Right lung (tissue), 10 donors: ENCODE measurements around the gene USP17L10. TPM values are rescaled to one million over a fixed set of nuclear protein-coding genes. Genes with fewer than 3 reads are reported as not detected.
"Not testable (repeated sequence)": the region's sequence is repeated elsewhere in the genome, so short reads cannot be mapped to it uniquely, and the experiment has no call there.

ENCODE experiments used
- DNase-seq, 2 donors: peaks; one replicate each; pipeline ENCODE4 v3.0.0-alpha.2; 2013
- long read RNA-seq, 8 donors: transcript quantifications; one replicate each; lab custom pipeline, GENCODE V29; 2026
- polyA plus RNA-seq, 5 donors: library from polyadenylated mRNA; unstranded; fragments of 120-200 nt; gene quantifications; one replicate each; pipeline versions ENCODE4 v1.2.1 to v1.2.3, GENCODE V29; 2013; ENCODE audit warnings: inconsistent platforms in 1 of 5, low replicate concordance in 1 of 5; ENCODE audit not compliant: insufficient read length in 5 of 5, insufficient read depth in 1 of 5

The USP17L10 gene, protein sequence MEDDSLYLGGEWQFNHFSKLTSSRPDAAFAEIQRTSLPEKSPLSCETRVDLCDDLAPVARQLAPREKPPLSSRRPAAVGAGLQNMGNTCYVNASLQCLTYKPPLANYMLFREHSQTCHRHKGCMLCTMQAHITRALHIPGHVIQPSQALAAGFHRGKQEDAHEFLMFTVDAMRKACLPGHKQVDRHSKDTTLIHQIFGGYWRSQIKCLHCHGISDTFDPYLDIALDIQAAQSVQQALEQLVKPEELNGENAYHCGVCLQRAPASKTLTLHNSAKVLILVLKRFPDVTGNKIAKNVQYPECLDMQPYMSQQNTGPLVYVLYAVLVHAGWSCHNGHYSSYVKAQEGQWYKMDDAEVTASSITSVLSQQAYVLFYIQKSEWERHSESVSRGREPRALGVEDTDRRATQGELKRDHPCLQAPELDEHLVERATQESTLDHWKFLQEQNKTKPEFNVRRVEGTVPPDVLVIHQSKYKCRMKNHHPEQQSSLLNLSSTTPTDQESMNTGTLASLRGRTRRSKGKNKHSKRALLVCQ
- polyA plus RNA-seq: not detected
- long read RNA-seq, donor 1: 0 reads
- long read RNA-seq, donor 2: 0 reads
- long read RNA-seq, donor 3: 0 reads
- long read RNA-seq, donor 4: 0 reads
- long read RNA-seq, donor 5: 0 reads
- long read RNA-seq, donor 6: 0 reads
- long read RNA-seq, donor 7: 0 reads
- long read RNA-seq, donor 8: 0 reads

DNA sequence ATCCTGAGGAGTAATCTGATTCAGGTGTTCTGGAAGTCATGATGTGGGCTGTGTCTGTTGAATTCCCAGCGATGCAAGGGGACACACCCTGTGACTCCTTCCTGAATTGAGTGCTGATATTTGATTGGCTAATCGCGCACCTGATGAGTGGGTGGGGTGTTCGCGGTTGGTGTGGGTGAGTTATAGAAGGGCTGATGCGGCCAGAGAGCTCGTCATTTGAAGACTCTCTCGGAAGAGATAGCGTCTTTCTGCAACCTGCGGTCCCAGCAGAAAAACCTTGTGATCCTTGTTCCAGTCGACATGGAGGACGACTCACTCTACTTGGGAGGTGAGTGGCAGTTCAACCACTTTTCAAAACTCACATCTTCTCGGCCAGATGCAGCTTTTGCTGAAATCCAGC is at the start of gene USP17L10:
Gene USP17L10 (plus strand): TSS at position 301 of the 400 bp plus-strand sequence. CDS start 0 bp downstream, at position 301.
- DNase-seq: not testable (repeated sequence)

DNA sequence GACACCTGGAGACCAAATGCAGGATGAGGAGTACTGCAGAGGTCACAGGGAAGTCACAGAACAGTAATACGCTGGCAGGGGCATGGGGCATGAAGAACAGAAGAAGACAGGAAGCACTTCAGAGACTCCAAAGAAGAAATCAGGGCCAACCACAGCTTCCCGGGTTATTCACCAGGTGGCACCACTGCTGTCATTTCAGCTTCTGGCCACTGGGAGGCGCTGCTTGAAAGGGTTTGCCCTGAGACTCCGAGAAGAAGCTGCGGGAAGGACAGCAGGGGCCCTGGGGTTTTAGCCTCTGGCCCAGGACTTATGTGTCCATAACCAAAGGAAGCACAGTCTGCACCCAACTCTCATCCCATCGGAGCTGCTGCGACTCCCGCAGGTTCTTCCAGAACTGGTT is 44.5 kb upstream of the USP17L10 start:
- not testable (repeated sequence) for DNase-seq

DNA sequence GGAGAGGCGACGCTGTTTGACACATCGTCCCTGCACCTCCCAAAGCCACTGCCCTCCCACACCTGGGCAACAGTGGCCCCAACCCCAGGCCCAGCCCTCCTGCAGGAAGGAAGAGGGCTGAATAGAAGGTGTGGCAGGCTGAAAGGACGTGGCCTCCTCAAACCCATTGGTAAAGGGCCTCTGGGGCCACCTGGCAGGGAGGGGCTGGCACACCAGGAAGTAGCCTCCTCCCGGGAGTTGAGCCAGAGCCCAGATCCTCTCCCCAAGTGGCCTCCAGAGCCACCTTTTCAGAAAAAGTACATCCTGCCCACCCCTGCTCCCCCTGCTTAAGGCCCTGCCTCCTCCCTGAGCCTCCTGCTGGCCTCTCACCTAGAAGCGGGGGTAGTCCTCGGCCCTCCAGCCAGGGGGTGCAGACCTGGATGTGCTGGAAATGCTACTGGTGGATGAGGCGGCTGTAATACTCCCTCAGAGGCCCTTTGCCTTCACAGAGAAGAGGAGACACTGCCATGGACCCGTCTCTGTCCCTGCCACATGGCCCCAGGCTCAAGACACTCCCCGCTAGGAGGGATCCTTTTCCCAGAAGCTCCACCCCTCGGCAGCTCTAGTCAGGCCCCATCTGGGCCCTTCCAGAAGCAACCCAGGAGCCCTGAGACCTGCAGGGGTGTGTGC is 40.5 kb upstream of the USP17L10 start, which contains the start of gene FAM90A26:
Gene FAM90A26 (plus strand): TSS at position 619 of the 669 bp plus-strand sequence. CDS start 2,764 bp downstream, outside the sequence.
- DNase-seq: not testable (repeated sequence)

DNA sequence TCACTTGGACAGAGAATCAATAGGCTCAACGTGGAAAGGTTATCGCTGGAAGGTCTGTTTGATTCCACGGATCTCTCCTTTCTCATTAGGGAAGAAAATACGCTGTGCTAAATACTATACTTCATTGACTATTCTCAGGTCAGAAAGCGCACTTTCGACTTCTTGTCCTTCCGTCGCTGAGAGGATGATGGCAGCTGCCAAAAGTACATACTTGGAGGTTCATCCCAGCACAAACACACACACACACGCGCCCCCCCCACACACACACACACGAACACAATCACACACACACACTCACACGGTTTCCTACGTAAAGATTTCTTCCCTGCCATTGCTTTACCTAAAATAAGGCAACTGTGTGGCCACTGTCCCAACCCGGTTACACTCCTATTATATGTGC is 4.2 kb downstream of the USP17L10 start:
- not testable (repeated sequence) for DNase-seq

DNA sequence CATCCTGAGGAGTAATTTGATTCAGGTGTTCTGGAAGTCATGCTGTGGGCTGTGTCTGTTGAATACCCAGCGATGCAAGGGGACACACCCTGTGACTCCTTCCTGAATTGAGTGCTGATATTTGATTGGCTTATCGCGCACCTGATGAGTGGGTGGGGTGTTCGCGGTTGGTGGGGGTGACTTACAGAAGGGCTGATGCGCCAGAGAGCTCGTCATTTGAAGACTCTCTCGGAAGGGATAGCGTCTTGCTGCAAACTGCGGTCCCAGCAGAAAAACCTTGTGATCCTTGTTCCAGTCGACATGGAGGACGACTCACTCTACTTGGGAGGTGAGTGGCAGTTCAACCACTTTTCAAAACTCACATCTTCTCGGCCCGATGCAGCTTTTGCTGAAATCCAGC is 4.6 kb downstream of the USP17L10 start, which contains the start of gene USP17L11:
Gene USP17L11 (plus strand): TSS at position 301 of the 400 bp plus-strand sequence. CDS start 0 bp downstream, at position 301.
- not testable (repeated sequence) for DNase-seq

DNA sequence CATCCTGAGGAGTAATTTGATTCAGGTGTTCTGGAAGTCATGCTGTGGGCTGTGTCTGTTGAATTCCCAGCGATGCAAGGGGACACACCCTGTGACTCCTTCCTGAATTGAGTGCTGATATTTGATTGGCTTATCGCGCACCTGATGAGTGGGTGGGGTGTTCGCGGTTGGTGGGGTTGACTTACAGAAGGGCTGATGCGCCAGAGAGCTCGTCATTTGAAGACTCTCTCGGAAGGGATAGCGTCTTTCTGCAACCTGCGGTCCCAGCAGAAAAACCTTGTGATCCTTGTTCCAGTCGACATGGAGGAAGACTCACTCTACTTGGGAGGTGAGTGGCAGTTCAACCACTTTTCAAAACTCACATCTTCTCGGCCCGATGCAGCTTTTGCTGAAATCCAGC is 9.4 kb downstream of the USP17L10 start, which contains the start of gene USP17L12:
Gene USP17L12 (plus strand): TSS at position 301 of the 400 bp plus-strand sequence. CDS start 0 bp downstream, at position 301.
- not testable (repeated sequence) for DNase-seq

DNA sequence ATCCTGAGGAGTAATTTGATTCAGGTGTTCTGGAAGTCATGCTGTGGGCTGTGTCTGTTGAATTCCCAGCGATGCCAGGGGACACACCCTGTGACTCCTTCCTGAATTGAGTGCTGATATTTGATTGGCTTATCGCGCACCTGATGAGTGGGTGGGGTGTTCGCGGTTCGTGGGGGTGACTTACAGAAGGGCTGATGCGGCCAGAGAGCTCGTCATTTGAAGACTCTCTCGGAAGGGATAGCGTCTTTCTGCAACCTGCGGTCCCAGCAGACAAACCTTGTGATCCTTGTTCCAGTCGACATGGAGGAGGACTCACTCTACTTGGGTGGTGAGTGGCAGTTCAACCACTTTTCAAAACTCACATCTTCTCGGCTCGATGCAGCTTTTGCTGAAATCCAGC is 14.1 kb downstream of the USP17L10 start, which contains the start of gene USP17L13:
Gene USP17L13 (plus strand): TSS at position 301 of the 400 bp plus-strand sequence. CDS start 0 bp downstream, at position 301.
- DNase-seq: not testable (repeated sequence)

DNA sequence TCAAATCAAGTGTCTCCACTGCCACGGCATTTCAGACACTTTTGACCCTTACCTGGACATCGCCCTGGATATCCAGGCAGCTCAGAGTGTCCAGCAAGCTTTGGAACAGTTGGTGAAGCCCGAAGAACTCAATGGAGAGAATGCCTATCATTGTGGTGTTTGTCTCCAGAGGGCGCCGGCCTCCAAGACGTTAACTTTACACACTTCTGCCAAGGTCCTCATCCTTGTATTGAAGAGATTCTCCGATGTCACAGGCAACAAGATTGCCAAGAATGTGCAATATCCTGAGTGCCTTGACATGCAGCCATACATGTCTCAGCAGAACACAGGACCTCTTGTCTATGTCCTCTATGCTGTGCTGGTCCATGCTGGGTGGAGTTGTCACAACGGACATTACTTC is 19.8 kb downstream of the USP17L10 start:
- DNase-seq: not testable (repeated sequence)

DNA sequence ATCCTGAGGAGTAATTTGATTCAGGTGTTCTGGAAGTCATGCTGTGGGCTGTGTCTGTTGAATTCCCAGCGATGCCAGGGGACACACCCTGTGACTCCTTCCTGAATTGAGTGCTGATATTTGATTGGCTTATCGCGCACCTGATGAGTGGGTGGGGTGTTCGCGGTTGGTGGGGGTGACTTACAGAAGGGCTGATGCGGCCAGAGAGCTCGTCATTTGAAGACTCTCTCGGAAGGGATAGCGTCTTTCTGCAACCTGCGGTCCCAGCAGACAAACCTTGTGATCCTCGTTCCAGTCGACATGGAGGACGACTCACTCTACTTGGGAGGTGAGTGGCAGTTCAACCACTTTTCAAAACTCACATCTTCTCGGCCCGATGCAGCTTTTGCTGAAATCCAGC is 23.6 kb downstream of the USP17L10 start, which contains the start of gene USP17L15:
Gene USP17L15 (plus strand): TSS at position 301 of the 400 bp plus-strand sequence. CDS start 0 bp downstream, at position 301.
- DNase-seq: not testable (repeated sequence)

DNA sequence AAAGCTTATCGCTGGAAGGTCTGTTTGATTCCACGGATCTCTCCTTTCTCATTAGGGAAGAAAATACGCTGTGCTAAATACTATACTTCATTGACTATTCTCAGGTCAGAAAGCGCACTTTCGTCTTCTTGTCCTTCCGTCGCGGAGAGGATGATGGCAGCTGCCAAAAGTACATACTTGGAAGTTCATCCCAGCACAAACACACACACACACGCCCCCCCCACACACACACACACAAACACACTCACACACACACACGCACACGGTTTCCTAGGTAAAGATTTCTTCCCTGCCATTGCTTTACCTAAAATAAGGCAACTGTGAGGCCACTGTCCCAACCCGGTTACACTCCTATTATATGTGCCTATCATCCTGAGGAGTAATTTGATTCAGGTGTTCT is 28.0 kb downstream of the USP17L10 start:
- not testable (repeated sequence) for DNase-seq

DNA sequence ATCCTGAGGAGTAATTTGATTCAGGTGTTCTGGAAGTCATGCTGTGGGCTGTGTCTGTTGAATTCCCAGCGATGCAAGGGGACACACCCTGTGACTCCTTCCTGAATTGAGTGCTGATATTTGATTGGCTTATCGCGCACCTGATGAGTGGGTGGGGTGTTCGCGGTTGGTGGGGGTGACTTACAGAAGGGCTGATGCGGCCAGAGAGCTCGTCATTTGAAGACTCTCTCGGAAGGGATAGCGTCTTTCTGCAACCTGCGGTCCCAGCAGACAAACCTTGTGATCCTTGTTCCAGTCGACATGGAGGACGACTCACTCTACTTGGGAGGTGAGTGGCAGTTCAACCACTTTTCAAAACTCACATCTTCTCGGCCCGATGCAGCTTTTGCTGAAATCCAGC is 33.1 kb downstream of the USP17L10 start, which contains the start of gene USP17L17:
Gene USP17L17 (plus strand): TSS at position 301 of the 400 bp plus-strand sequence. CDS start 0 bp downstream, at position 301.
- not testable (repeated sequence) for DNase-seq

DNA sequence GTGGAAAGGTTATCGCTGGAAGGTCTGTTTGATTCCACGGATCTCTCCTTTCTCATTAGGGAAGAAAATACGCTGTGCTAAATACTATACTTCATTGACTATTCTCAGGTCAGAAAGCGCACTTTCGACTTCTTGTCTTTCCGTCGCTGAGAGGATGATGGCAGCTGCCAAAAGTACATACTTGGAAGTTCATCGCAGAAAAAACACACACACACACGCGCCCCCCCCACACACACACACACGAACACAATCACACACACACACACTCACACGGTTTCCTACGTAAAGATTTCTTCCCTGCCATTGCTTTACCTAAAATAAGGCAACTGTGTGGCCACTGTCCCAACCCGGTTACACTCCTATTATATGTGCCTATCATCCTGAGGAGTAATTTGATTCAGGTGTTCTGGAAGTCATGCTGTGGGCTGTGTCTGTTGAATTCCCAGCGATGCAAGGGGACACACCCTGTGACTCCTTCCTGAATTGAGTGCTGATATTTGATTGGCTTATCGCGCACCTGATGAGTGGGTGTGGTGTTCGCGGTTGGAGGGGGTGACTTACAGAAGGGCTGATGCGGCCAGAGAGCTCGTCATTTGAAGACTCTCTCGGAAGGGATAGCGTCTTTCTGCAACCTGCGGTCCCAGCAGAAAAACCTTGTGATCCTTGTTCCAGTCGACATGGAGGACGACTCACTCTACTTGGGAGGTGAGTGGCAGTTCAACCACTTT is 37.7 kb downstream of the USP17L10 start, which contains the start of gene USP17L18:
Gene USP17L18 (plus strand): TSS at position 678 of the 728 bp plus-strand sequence. CDS start 0 bp downstream, at position 678.
- not testable (repeated sequence) for DNase-seq

DNA sequence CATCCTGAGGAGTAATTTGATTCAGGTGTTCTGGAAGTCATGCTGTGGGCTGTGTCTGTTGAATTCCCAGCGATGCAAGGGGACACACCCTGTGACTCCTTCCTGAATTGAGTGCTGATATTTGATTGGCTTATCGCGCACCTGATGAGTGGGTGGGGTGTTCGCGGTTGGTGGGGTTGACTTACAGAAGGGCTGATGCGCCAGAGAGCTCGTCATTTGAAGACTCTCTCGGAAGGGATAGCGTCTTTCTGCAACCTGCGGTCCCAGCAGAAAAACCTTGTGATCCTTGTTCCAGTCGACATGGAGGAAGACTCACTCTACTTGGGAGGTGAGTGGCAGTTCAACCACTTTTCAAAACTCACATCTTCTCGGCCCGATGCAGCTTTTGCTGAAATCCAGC is 42.6 kb downstream of the USP17L10 start, which contains the start of gene USP17L19:
Gene USP17L19 (plus strand): TSS at position 301 of the 400 bp plus-strand sequence. CDS start 0 bp downstream, at position 301.
- DNase-seq: not testable (repeated sequence)

DNA sequence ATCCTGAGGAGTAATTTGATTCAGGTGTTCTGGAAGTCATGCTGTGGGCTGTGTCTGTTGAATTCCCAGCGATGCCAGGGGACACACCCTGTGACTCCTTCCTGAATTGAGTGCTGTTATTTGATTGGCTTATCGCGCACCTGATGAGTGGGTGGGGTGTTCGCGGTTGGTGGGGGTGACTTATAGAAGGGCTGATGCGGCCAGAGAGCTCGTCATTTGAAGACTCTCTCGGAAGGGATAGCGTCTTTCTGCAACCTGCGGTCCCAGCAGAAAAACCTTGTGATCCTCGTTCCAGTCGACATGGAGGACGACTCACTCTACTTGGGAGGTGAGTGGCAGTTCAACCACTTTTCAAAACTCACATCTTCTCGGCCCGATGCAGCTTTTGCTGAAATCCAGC is 47.4 kb downstream of the USP17L10 start, which contains the start of gene USP17L20:
Gene USP17L20 (plus strand): TSS at position 301 of the 400 bp plus-strand sequence. CDS start 0 bp downstream, at position 301.
- DNase-seq: not testable (repeated sequence)

Other genes with a start within 250 kb of the USP17L10 start
- gene FAM90A26, start 40.2 kb upstream of the USP17L10 start, polyA plus RNA-seq: under 1 TPM in 3 of 5 donors, not detected in 2; 0.05 to 0.10 (median 0.08) TPM
- gene USP17L11, start 4.7 kb downstream of the USP17L10 start, polyA plus RNA-seq: not detected
- gene USP17L12, start 9.5 kb downstream of the USP17L10 start, polyA plus RNA-seq: not detected
- not detected for gene USP17L13, start 14.2 kb downstream of the USP17L10 start, polyA plus RNA-seq
- not detected for gene USP17L15, start 23.7 kb downstream of the USP17L10 start, polyA plus RNA-seq
- gene USP17L17, start 33.2 kb downstream of the USP17L10 start, polyA plus RNA-seq: not detected
- not detected for gene USP17L18, start 38.0 kb downstream of the USP17L10 start, polyA plus RNA-seq
- gene USP17L19, start 42.7 kb downstream of the USP17L10 start, polyA plus RNA-seq: not detected
- not detected for gene USP17L20, start 47.5 kb downstream of the USP17L10 start, polyA plus RNA-seq
- gene USP17L21, start 52.2 kb downstream of the USP17L10 start, polyA plus RNA-seq: not detected
- not detected for gene USP17L22, start 57.0 kb downstream of the USP17L10 start, polyA plus RNA-seq
- not detected for gene USP17L24, start 114.5 kb downstream of the USP17L10 start, polyA plus RNA-seq
- not detected for gene USP17L25, start 119.3 kb downstream of the USP17L10 start, polyA plus RNA-seq
- gene USP17L26, start 124.0 kb downstream of the USP17L10 start, polyA plus RNA-seq: not detected
- not detected for gene USP17L5, start 128.7 kb downstream of the USP17L10 start, polyA plus RNA-seq
- gene USP17L27, start 133.5 kb downstream of the USP17L10 start, polyA plus RNA-seq: not detected
- not detected for gene USP17L28, start 138.2 kb downstream of the USP17L10 start, polyA plus RNA-seq
- not detected for gene USP17L29, start 143.0 kb downstream of the USP17L10 start, polyA plus RNA-seq
- not detected for gene USP17L30, start 152.5 kb downstream of the USP17L10 start, polyA plus RNA-seq
- gene DEFB131A, start 233.8 kb downstream of the USP17L10 start, polyA plus RNA-seq: not detected